Measurements from ENCODE around the gene CFL1.
"Not testable (repeated sequence)": the region's sequence is repeated elsewhere in the genome, so short reads cannot be mapped to it uniquely, and the experiment has no call there.

Gene CFL1

GRCh38 chr11:65851083-65851579 is 6.8 kb downstream of the CFL1 start:
- ChIA-PET POLR2A (interaction anchor here (0.6 to 2.1 kb wide), 2 partner anchors 18 to 212 kb away, joined by 3 to 6 read pairs; partner anchors contain the start of gene SNX32), CTCF (interaction anchor here (0.9 to 4.9 kb wide), 14 partner anchors 9 to 145 kb away, joined by 3 to 20 read pairs (median 4); partner anchors contain the start of genes FIBP, MUS81 and SNX32)
- Histone ChIP-seq H3K4me1 (ENCODE audit: control extremely low read depth in 1 of 4, control insufficient read depth in 4 of 4, insufficient read depth in 4 of 4, low read length in 3 of 4) (peaks cover 0 to 9% (median 8%) of the 10 kb centered on the region in 4 experiments), H3K4me3 (ENCODE audit: control insufficient read depth in 1 of 7, extremely low read depth in 1 of 7, insufficient read depth in 4 of 7, low read depth in 2 of 7, low read length in 6 of 7) (no peak overlapping the region), H3K36me3 (ENCODE audit: control insufficient read depth in 4 of 4, insufficient read depth in 4 of 4, low read length in 3 of 4) (peaks cover 12 to 56% (median 45%) of the 10 kb centered on the region in 4 experiments), H3K27ac (ENCODE audit: insufficient read depth in 1 of 2, low read depth in 1 of 2, low read length in 2 of 2, poor library complexity in 1 of 2, severe bottlenecking in 2 of 2) (no peak overlapping the region), H3K9me3 (ENCODE audit: control extremely low read depth in 1 of 5, control insufficient read depth in 4 of 5, insufficient read depth in 2 of 5, low read depth in 1 of 5, low read length in 4 of 5) (peaks cover 0 to 7% (median 0%) of the 10 kb centered on the region in 5 experiments), H3K27me3 (replicated peaks in 2 of 5; ENCODE audit: control insufficient read depth in 4 of 5, insufficient read depth in 5 of 5, low read length in 4 of 5) (no peaks in the 10 kb centered on the region)
- DNase-seq = peak in 1 of 3 donors; percentile 34
- WGBS (ENCODE audit: insufficient coverage) = 97% methylated on average over 13 of the region's 14 CpGs

GRCh38 chr11:65850217-65851082 is 7.5 kb downstream of the CFL1 start:
- whole genome bisulfite sequencing (ENCODE audit: insufficient coverage) = 90% methylated on average over 19 of the region's 20 CpGs
- Histone ChIP-seq H3K9me3 (ENCODE audit: control extremely low read depth in 1 of 5, control insufficient read depth in 4 of 5, insufficient read depth in 2 of 5, low read depth in 1 of 5, low read length in 4 of 5) (peaks cover 0 to 7% (median 0%) of the 10 kb centered on the region in 5 experiments), H3K27ac (ENCODE audit: insufficient read depth in 1 of 2, low read depth in 1 of 2, low read length in 2 of 2, poor library complexity in 1 of 2, severe bottlenecking in 2 of 2) (no peak overlapping the region), H3K4me1 (ENCODE audit: control extremely low read depth in 1 of 4, control insufficient read depth in 4 of 4, insufficient read depth in 4 of 4, low read length in 3 of 4) (peaks cover 0 to 2% (median 1%) of the 10 kb centered on the region in 4 experiments), H3K4me3 (ENCODE audit: control insufficient read depth in 1 of 7, extremely low read depth in 1 of 7, insufficient read depth in 4 of 7, low read depth in 2 of 7, low read length in 6 of 7) (no peak overlapping the region), H3K27me3 (replicated peaks in 2 of 5; ENCODE audit: control insufficient read depth in 4 of 5, insufficient read depth in 5 of 5, low read length in 4 of 5) (no peaks in the 10 kb centered on the region), H3K36me3 (ENCODE audit: control insufficient read depth in 4 of 4, insufficient read depth in 4 of 4, low read length in 3 of 4) (peaks cover 12 to 49% (median 41%) of the 10 kb centered on the region in 4 experiments)
- no peak for DNase-seq
- ChIA-PET POLR2A (interaction anchor here (1.3 to 2.1 kb wide), 2 partner anchors 17 to 139 kb away, joined by 3 to 6 read pairs; partner anchors contain the start of gene SNX32), CTCF (interaction anchor here (0.9 to 4.9 kb wide), 8 partner anchors 8 to 34 kb away, joined by 3 to 20 read pairs (median 4); partner anchors contain the start of genes CFL1, MUS81 and SNX32)

- Histone ChIP-seq H3K4me1 (ENCODE audit: control extremely low read depth in 1 of 4, control insufficient read depth in 4 of 4, insufficient read depth in 4 of 4, low read length in 3 of 4) (no peaks in the 10 kb centered on the region), H3K36me3 (ENCODE audit: control insufficient read depth in 4 of 4, insufficient read depth in 4 of 4, low read length in 3 of 4) (peaks cover 12 to 42% (median 36%) of the 10 kb centered on the region in 4 experiments), H3K9me3 (ENCODE audit: control extremely low read depth in 1 of 5, control insufficient read depth in 4 of 5, insufficient read depth in 2 of 5, low read depth in 1 of 5, low read length in 4 of 5) (peaks cover 0 to 7% (median 0%) of the 10 kb centered on the region in 5 experiments), H3K4me3 (ENCODE audit: control insufficient read depth in 1 of 7, extremely low read depth in 1 of 7, insufficient read depth in 4 of 7, low read depth in 2 of 7, low read length in 6 of 7) (no peak overlapping the region), H3K27ac (ENCODE audit: insufficient read depth in 1 of 2, low read depth in 1 of 2, low read length in 2 of 2, poor library complexity in 1 of 2, severe bottlenecking in 2 of 2) (no peak overlapping the region), H3K27me3 (replicated peaks in 2 of 5; ENCODE audit: control insufficient read depth in 4 of 5, insufficient read depth in 5 of 5, low read length in 4 of 5) (no peaks in the 10 kb centered on the region)
- 87% methylated on average over 13 of the region's 16 CpGs for WGBS (ENCODE audit: insufficient coverage)
- no peak for DNase-seq
- CTCF ChIA-PET = interaction anchor here (0.9 to 4.9 kb wide), 5 partner anchors 8 to 70 kb away, joined by 3 to 20 read pairs (median 3); partner anchors contain the start of gene CFL1
- POLR2A ChIA-PET = interaction anchor here (1.3 kb wide), 1 partner anchor 138 kb away, joined by 3 read pairs; no protein-coding TSS in a partner anchor
Observed at GRCh38 chr11:65849771-65850216, 8.2 kb downstream of the CFL1 start.

GRCh38 chr11:65849366-65849765 is 8.6 kb downstream of the CFL1 start:
- Histone ChIP-seq H3K9me3 (ENCODE audit: control extremely low read depth in 1 of 5, control insufficient read depth in 4 of 5, insufficient read depth in 2 of 5, low read depth in 1 of 5, low read length in 4 of 5) (peaks cover 0 to 7% (median 0%) of the 10 kb centered on the region in 5 experiments), H3K27ac (ENCODE audit: insufficient read depth in 1 of 2, low read depth in 1 of 2, low read length in 2 of 2, poor library complexity in 1 of 2, severe bottlenecking in 2 of 2) (no peak overlapping the region), H3K4me1 (ENCODE audit: control extremely low read depth in 1 of 4, control insufficient read depth in 4 of 4, insufficient read depth in 4 of 4, low read length in 3 of 4) (no peaks in the 10 kb centered on the region), H3K4me3 (ENCODE audit: control insufficient read depth in 1 of 7, extremely low read depth in 1 of 7, insufficient read depth in 4 of 7, low read depth in 2 of 7, low read length in 6 of 7) (no peak overlapping the region), H3K27me3 (replicated peaks in 2 of 5; ENCODE audit: control insufficient read depth in 4 of 5, insufficient read depth in 5 of 5, low read length in 4 of 5) (no peaks in the 10 kb centered on the region), H3K36me3 (ENCODE audit: control insufficient read depth in 4 of 4, insufficient read depth in 4 of 4, low read length in 3 of 4) (peaks cover 12 to 38% (median 32%) of the 10 kb centered on the region in 4 experiments)
- ChIA-PET CTCF (interaction anchor here (1.0 to 1.4 kb wide), 4 partner anchors 9 to 69 kb away, joined by 3 read pairs; partner anchors contain the start of gene CFL1), POLR2A (interaction anchor here (1.3 kb wide), 1 partner anchor 138 kb away, joined by 3 read pairs; no protein-coding TSS in a partner anchor)
- WGBS (ENCODE audit: insufficient coverage) = 90% methylated on average over 7 of the region's 8 CpGs
- DNase-seq = no peak

GRCh38 chr11:65848693-65849092 is 9.3 kb downstream of the CFL1 start:
- DNase-seq; H3K27me3 ChIP-seq (replicated peaks in 2 of 5; ENCODE audit: control insufficient read depth in 4 of 5, insufficient read depth in 5 of 5, low read length in 4 of 5); H3K4me3 ChIP-seq (ENCODE audit: control insufficient read depth in 1 of 7, extremely low read depth in 1 of 7, insufficient read depth in 4 of 7, low read depth in 2 of 7, low read length in 6 of 7); H3K27ac ChIP-seq (ENCODE audit: insufficient read depth in 1 of 2, low read depth in 1 of 2, low read length in 2 of 2, poor library complexity in 1 of 2, severe bottlenecking in 2 of 2); H3K9me3 ChIP-seq (ENCODE audit: control extremely low read depth in 1 of 5, control insufficient read depth in 4 of 5, insufficient read depth in 2 of 5, low read depth in 1 of 5, low read length in 4 of 5); H3K4me1 ChIP-seq (ENCODE audit: control extremely low read depth in 1 of 4, control insufficient read depth in 4 of 4, insufficient read depth in 4 of 4, low read length in 3 of 4): not testable (repeated sequence)
- ChIA-PET CTCF (interaction anchor here (0.8 to 1.4 kb wide), 5 partner anchors 9 to 69 kb away, joined by 3 read pairs; no protein-coding TSS in a partner anchor), POLR2A (interaction anchor here (0.6 to 0.8 kb wide), 2 partner anchors 22 to 275 kb away, joined by 3 read pairs; no protein-coding TSS in a partner anchor)
- WGBS (ENCODE audit: insufficient coverage) = 77% methylated on average over 7 of the region's 7 CpGs
- peaks cover 12 to 31% (median 25%) of the 10 kb centered on the region in 4 experiments for H3K36me3 ChIP-seq (ENCODE audit: control insufficient read depth in 4 of 4, insufficient read depth in 4 of 4, low read length in 3 of 4)

GRCh38 chr11:65847746-65848145 is 10.2 kb downstream of the CFL1 start:
- no peak overlapping the region for H3K4me3 ChIP-seq (ENCODE audit: control insufficient read depth in 1 of 7, extremely low read depth in 1 of 7, insufficient read depth in 4 of 7, low read depth in 2 of 7, low read length in 6 of 7)
- ChIA-PET CTCF (interaction anchor here (1.0 to 2.1 kb wide), 7 partner anchors 8 to 34 kb away, joined by 3 to 8 read pairs (median 3); partner anchors contain the start of genes CFL1 and MUS81), POLR2A (no interaction called here)
- H3K9me3 ChIP-seq (ENCODE audit: control extremely low read depth in 1 of 5, control insufficient read depth in 4 of 5, insufficient read depth in 2 of 5, low read depth in 1 of 5, low read length in 4 of 5) = peaks cover 0 to 7% (median 0%) of the 10 kb centered on the region in 5 experiments
- peaks cover 8 to 22% (median 18%) of the 10 kb centered on the region in 4 experiments for H3K36me3 ChIP-seq (ENCODE audit: control insufficient read depth in 4 of 4, insufficient read depth in 4 of 4, low read length in 3 of 4)
- no peaks in the 10 kb centered on the region for H3K4me1 ChIP-seq (ENCODE audit: control extremely low read depth in 1 of 4, control insufficient read depth in 4 of 4, insufficient read depth in 4 of 4, low read length in 3 of 4)
- no peak overlapping the region for H3K27ac ChIP-seq (ENCODE audit: insufficient read depth in 1 of 2, low read depth in 1 of 2, low read length in 2 of 2, poor library complexity in 1 of 2, severe bottlenecking in 2 of 2)
- H3K27me3 ChIP-seq (replicated peaks in 2 of 5; ENCODE audit: control insufficient read depth in 4 of 5, insufficient read depth in 5 of 5, low read length in 4 of 5) = no peaks in the 10 kb centered on the region
- no peak for DNase-seq
- 94% methylated on average over 2 of the region's 3 CpGs for WGBS (ENCODE audit: insufficient coverage)

Measured in common myeloid progenitor, CD34-positive (primary cell).